Measurements from ENCODE around the gene HMX2. TPM values are rescaled to one million over a fixed set of nuclear protein-coding genes. Genes with fewer than 3 reads are reported as not detected.

Gene HMX2
- total and polyA plus RNA-seq, 2 of the 13 experiments (the other 11 are each of a cell fraction or from before 2014, with no cell fraction given): not detected

DNA sequence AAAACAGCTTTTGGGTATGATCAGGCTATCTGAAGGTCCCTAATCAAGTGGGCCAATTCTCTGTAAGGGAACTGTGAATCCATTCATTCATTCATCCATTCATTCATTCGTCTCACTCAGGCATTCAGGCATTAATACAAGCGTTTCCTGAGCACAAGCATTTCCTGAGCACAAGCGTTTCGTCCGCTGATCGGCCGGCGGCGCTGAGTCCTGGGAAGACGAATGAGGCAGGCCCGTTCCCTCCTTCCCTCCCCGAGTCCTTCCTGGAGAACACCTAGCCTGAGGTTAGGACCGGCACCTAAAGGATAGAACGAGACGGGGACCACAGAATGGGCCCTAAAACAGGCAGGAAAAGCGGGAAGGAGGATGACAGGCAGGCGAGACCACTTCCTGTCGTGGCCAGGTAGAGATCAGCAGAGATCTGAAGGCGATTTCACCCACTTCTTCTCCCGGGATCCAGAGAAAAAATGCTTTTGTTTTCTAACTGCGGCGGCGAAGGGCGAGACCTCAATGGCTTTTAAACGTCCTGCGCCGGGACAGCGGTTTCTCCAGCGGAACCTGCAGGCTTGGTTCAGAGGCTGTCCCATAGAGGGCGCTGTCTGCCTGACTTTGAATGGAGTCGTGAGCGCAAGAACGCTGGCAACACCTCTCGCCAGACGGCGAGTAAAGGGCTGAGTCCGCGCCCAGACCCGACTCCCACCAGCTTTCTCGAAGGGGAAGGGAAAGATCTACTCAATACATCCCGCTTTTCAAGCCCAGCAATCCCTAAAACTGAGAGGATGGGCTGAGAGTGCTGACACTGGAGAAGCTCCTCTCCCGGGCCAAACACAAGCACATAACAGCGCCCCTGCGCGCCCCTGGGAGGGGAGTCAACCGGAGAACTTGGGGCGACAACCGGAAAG is 15.1 kb upstream of the HMX2 start (continued):
- peak; percentile 38 for TF ChIP-seq YY1 (IDR thresholded peaks at IDR 0.05; ENCODE audit: insufficient read depth, insufficient replicate concordance, low read depth, low read length)
- peak; percentile 89 for TF ChIP-seq RAD21 (CRISPR knock-in tag; IDR thresholded peaks at IDR 0.05)
- TF ChIP-seq, protein P1, sequence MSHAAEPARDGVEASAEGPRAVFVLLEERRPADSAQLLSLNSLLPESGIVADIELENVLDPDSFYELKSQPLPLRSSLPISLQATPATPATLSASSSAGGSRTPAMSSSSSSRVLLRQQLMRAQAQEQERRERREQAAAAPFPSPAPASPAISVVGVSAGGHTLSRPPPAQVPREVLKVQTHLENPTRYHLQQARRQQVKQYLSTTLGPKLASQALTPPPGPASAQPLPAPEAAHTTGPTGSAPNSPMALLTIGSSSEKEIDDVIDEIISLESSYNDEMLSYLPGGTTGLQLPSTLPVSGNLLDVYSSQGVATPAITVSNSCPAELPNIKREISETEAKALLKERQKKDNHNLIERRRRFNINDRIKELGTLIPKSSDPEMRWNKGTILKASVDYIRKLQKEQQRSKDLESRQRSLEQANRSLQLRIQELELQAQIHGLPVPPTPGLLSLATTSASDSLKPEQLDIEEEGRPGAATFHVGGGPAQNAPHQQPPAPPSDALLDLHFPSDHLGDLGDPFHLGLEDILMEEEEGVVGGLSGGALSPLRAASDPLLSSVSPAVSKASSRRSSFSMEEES (CRISPR knock-in tag; IDR thresholded peaks at IDR 0.05): no peak
- TF ChIP-seq FOXK1 (CRISPR knock-in tag; IDR thresholded peaks at IDR 0.05; ENCODE audit: borderline replicate concordance, low read depth): 0 out of 2 replicates have a peak, but pooled peaks have one; percentile 24
- TF ChIP-seq MED13 (CRISPR knock-in tag; IDR thresholded peaks at IDR 0.05): no peak
- TF ChIP-seq, protein P2, sequence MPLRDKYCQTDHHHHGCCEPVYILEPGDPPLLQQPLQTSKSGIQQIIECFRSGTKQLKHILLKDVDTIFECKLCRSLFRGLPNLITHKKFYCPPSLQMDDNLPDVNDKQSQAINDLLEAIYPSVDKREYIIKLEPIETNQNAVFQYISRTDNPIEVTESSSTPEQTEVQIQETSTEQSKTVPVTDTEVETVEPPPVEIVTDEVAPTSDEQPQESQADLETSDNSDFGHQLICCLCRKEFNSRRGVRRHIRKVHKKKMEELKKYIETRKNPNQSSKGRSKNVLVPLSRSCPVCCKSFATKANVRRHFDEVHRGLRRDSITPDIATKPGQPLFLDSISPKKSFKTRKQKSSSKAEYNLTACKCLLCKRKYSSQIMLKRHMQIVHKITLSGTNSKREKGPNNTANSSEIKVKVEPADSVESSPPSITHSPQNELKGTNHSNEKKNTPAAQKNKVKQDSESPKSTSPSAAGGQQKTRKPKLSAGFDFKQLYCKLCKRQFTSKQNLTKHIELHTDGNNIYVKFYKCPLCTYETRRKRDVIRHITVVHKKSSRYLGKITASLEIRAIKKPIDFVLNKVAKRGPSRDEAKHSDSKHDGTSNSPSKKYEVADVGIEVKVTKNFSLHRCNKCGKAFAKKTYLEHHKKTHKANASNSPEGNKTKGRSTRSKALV (CRISPR knock-in tag; IDR thresholded peaks at IDR 0.05): peak; percentile 98
- no peak for TF ChIP-seq ZBTB7B (CRISPR knock-in tag; IDR thresholded peaks at IDR 0.05)
- TF ChIP-seq, protein P3, sequence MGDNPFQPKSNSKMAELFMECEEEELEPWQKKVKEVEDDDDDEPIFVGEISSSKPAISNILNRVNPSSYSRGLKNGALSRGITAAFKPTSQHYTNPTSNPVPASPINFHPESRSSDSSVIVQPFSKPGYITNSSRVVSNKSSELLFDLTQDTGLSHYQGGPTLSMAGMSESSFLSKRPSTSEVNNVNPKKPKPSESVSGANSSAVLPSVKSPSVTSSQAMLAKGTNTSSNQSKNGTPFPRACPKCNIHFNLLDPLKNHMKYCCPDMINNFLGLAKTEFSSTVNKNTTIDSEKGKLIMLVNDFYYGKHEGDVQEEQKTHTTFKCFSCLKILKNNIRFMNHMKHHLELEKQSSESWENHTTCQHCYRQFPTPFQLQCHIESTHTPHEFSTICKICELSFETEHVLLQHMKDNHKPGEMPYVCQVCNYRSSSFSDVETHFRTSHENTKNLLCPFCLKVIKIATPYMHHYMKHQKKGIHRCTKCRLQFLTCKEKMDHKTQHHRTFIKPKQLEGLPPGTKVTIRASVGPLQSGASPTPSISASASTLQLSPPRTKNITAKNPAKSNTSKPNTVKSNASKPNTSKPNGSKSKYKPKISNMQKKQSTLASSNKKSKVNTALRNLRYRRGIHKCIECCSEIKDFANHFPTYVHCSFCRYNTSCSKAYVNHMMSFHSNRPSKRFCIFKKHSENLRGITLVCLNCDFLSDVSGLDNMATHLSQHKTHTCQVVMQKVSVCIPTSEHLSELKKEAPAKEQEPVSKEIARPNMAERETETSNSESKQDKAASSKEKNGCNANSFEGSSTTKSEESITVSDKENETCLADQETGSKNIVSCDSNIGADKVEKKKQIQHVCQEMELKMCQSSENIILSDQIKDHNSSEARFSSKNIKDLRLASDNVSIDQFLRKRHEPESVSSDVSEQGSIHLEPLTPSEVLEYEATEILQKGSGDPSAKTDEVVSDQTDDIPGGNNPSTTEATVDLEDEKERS (CRISPR knock-in tag; IDR thresholded peaks at IDR 0.05): no peak
- no peak for TF ChIP-seq NRL (CRISPR knock-in tag; IDR thresholded peaks at IDR 0.05; ENCODE audit: borderline replicate concordance)
- no peak for TF ChIP-seq ZNF724P (CRISPR knock-in tag; IDR thresholded peaks at IDR 0.05; ENCODE audit: borderline replicate concordance)
- TF ChIP-seq MAF1 (CRISPR knock-in tag; IDR thresholded peaks at IDR 0.05; ENCODE audit: borderline replicate concordance): no peak
- no peak for TF ChIP-seq SP2 (CRISPR knock-in tag; IDR thresholded peaks at IDR 0.05)
- TF ChIP-seq, protein P4, sequence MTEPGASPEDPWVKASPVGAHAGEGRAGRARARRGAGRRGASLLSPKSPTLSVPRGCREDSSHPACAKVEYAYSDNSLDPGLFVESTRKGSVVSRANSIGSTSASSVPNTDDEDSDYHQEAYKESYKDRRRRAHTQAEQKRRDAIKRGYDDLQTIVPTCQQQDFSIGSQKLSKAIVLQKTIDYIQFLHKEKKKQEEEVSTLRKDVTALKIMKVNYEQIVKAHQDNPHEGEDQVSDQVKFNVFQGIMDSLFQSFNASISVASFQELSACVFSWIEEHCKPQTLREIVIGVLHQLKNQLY (CRISPR knock-in tag; IDR thresholded peaks at IDR 0.05): no peak
- TF ChIP-seq, protein P5, sequence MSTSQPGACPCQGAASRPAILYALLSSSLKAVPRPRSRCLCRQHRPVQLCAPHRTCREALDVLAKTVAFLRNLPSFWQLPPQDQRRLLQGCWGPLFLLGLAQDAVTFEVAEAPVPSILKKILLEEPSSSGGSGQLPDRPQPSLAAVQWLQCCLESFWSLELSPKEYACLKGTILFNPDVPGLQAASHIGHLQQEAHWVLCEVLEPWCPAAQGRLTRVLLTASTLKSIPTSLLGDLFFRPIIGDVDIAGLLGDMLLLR (CRISPR knock-in tag; IDR thresholded peaks at IDR 0.05): no peak
- TF ChIP-seq CBX2 (IDR thresholded peaks at IDR 0.05; ENCODE audit: low read depth, low read length): no peak
- peak; percentile 63; the same call in 1 of the 2 replicates for TF ChIP-seq CBX2 (CRISPR knock-in tag; IDR thresholded peaks at IDR 0.05; ENCODE audit: low read depth)
- no peak for TF ChIP-seq SATB2 (CRISPR knock-in tag; IDR thresholded peaks at IDR 0.05)
- TF ChIP-seq ATF1 (CRISPR knock-in tag; IDR thresholded peaks at IDR 0.05): no peak
- no peak for TF ChIP-seq ZNF589 (CRISPR knock-in tag; conservative IDR thresholded peaks at IDR 0.05)
- no peak for TF ChIP-seq JUN (CRISPR knock-in tag; IDR thresholded peaks at IDR 0.05)
- 0 out of 2 replicates have a peak, but pooled peaks have one; percentile 11 for TF ChIP-seq ZFY (CRISPR knock-in tag; IDR thresholded peaks at IDR 0.05)
- TF ChIP-seq GPN1 (CRISPR knock-in tag; IDR thresholded peaks at IDR 0.05; ENCODE audit: borderline replicate concordance): no peak
- TF ChIP-seq ZNF850 (CRISPR knock-in tag; conservative IDR thresholded peaks at IDR 0.05): no peak

Measured in HepG2 (cell line).